ENCODE measurements around the gene HLA-DRB1.

DNA sequence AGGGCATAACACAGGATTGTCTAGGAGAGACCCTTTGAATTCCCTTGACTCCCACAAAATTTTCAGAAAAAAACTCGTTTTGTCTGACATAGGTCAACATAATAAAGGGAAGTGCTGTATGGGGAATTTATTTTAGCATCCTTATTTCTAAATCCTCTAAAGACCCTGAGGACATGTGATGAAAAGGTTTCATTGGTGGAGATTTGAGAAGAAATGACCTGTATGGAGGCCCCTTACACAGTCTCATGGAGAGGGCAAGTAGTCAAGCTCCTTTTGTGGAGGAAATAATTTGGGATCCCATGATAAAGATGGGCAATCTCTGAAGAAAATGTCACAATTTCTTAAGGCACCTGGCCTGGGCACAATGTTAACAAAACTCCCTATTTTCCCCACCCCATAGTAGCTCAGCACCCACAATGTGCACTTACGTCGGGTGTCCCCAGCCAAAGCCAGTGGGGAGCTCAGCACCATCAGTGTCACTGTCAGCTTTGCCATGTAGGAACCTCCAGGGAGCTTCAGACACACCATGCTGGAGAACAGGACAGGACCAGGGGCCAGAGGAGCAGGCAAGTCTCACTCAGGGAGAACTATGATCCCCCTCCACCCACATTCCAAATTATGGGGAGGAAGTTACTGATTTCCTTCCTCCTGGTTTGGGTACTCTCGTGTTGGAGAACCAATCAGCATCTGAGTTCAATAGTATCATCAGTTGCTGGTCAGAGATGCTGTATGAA lies 59.8 kb downstream of the HLA-DRB1 start, which contains the start of gene HLA-DRB5:
- TF ChIP-seq GATA3 (IDR thresholded peaks at IDR 0.05; ENCODE audit: low read depth, low read length) (no peak), GATA2 (IDR thresholded peaks at IDR 0.05; ENCODE audit: low read depth, low read length) (no peak)
